Esophagus muscularis mucosa (tissue), 4 donors: ENCODE results near the gene CTDSPL.

ENCODE experiments used
- CTCF ChIP-seq, 3 experiments: fragments of 200-600 bp in 2 of 3; fragments of 450-650 bp in 1 of 3; sonication (generic) in 2 of 3; IDR thresholded peaks; one replicate each; pipeline ENCODE4 v1.5.1; 2017 to 2019; ENCODE audit warnings: antibody characterized with exemption in 3 of 3, mild to moderate bottlenecking in 2 of 3, moderate library complexity in 1 of 3
- EP300 ChIP-seq: sonication (generic); formaldehyde crosslinking; IDR thresholded peaks from one replicate; pipeline ENCODE4 v1.6.1; 2017; ENCODE audit warnings: antibody characterized with exemption
- POLR2A ChIP-seq: fragments of 450-650 bp; IDR thresholded peaks from one replicate; pipeline ENCODE4 v1.6.1; 2017; ENCODE audit warnings: antibody characterized with exemption, moderate library complexity, mild to moderate bottlenecking, low read depth
- POLR2AphosphoS5 ChIP-seq, 2 donors: sonication (generic); formaldehyde crosslinking; IDR thresholded peaks; one replicate each; pipeline ENCODE4 v1.6.1; 2017; ENCODE audit warnings: antibody characterized with exemption in 2 of 2

GRCh38 chr3:37987751-37988179 lies 126.1 kb downstream of the CTDSPL start:
- TF ChIP-seq CTCF (IDR thresholded peaks at IDR 0.05) (no peak), POLR2A (no peak), POLR2AphosphoS5 (IDR thresholded peaks at IDR 0.05) (no peak), EP300 (no peak)
